KOPT-K1 (cell line): ENCODE data around the gene TRABD2B.

Source experiments
- H3K27ac ChIP-seq: fragments of 200-600 bp; sonication (generic); 2 replicates; pipeline ENCODE4 v1.5.1; 2016; ENCODE audit warnings: antibody characterized with exemption, mild to moderate bottlenecking, low read depth, low read length; ENCODE audit not compliant: poor library complexity, severe bottlenecking
- H3K36me3 ChIP-seq: fragments of 200-600 bp; sonication (generic); 2 replicates; pipeline ENCODE4 v1.5.1; 2017; ENCODE audit warnings: antibody characterized with exemption, mild to moderate bottlenecking, low read length, moderate library complexity; ENCODE audit not compliant: insufficient read depth
- H3K9me3 ChIP-seq: fragments of 200-600 bp; sonication (generic); 2 replicates; pipeline ENCODE4 v1.5.1; 2017; ENCODE audit warnings: antibody characterized with exemption, low read length, mild to moderate bottlenecking; ENCODE audit not compliant: insufficient read depth, poor library complexity, severe bottlenecking

The TRABD2B gene

DNA sequence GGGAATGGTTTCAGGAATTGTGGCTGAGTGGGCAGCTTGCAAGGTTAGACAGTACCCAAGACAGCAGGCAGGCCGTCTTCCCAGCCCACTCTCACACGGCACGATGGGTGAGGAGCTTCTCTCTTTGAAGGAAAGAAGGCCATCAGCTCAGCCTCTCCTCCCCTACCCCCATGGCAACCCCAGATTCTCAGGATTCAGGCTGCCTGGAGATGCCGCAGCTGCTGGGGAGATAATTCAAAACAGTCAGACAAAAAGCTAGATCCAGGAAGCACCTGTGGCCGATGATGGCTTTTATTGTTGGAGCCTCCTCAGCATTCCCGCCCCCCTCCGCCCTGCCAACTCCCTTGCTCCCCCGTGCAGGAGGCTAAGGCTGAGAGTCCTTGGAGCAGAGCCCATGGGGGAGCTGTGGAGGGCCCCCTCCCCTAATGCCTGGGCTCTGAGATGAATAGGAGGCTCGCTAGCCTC, 220.5 kb downstream of the TRABD2B start:
- no peaks in the 10 kb centered on the region for H3K36me3 ChIP-seq
- H3K27ac ChIP-seq = no peak overlapping the region
- no peaks in the 10 kb centered on the region for H3K9me3 ChIP-seq

DNA sequence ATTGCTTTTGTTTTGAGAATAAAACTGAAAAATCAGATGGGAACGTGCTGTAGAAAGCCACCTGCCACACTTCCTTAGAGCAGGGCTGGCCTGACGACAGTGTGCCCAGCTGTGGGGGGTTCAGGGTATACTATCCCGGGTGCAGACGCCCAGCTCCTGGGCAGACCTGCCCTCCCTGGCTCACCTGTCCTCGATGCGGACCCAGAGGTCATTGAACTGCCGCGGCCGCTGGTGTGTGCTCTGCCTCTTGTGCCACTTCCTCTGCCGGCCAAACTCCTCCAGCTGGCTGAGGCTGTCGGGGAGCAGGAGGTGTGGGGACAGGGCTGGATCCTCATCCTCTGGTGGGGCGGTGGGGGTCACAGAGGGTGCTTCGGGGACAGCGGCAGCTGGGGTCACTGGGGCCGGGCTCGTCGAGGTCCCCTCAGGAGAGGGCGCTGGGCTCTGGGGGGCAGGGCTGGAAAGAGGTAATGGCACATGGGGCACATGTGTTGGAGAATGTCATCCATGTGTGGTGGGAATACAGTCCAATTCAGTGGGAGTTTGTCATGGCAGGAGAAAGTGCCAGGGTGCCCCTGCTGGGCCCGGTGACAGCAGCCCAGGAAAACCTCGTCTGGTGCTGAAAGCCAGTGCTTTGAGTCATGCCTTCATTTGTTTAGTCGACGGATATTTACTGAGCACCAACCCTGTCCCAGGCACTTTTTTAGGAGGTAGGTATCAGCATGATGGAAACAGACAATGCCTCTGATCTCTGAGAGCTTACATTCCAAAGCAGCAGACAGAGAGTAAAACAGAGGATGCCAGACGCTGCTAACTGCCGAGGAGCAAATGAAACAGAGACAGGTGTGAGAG, 222.0 kb downstream of the TRABD2B start:
- H3K9me3 ChIP-seq = no peaks in the 10 kb centered on the region
- no peaks in the 10 kb centered on the region for H3K36me3 ChIP-seq

DNA sequence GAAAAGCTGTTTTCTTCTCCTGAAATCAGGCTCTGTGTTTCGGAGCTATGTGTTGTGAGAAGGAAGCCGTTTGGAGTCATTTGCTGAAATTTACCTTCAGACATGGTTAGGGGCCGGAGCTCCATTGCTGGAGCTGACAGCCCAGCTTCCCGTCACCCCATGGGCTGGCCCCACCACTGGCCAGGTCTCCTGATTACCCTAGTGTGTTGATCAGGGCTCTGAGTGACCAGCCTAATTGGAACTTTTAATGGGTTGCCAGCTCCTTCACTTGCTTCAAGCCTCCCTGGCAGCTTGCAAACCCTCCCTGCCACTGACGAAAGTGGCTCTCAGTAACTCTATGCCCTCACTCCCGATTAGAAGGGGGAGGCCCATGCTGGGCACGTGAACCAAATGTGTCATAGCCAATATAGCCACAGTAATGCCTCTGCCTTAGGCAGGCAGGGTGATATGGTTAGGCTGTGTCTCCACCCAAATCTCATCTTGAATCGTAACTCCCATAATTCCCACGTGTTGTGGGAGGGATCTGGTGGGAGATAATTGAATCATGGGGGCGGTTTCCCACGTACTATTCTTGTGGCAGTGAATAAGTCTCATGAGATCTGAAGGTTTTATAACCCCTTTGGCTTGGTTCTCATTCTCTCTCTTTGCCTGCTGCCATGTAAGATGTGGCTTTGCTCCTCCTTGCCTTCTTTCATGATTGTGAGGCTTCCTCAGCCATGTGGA, 224.1 kb downstream of the TRABD2B start:
- no peak overlapping the region for H3K27ac ChIP-seq
- no peaks in the 10 kb centered on the region for H3K36me3 ChIP-seq
- no peaks in the 10 kb centered on the region for H3K9me3 ChIP-seq

More for the DNA sequence above, 222.0 kb downstream of the TRABD2B start:
- H3K27ac ChIP-seq = no peak overlapping the region

DNA sequence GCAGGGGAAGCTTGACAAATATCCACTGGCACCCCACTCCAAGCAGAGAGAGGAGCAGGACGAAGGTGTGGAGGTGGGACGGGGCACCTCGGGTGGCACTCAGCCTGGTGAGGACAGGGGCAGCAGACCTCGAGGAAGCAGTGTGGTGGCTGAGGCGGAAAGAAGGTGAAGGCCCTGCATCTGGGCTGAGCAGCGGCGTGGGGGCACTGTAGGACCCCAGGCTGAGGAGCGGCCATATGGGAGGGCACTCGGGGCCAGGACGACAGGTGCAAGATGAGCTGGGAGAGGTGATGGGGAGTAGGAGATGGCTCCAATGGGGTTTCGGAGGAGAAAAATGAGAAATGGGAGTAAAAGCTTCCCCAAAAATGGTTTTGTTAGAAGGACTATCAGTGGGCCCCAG, 224.9 kb downstream of the TRABD2B start:
- Histone ChIP-seq H3K9me3 (no peaks in the 10 kb centered on the region), H3K27ac (no peak overlapping the region), H3K36me3 (no peaks in the 10 kb centered on the region)

DNA sequence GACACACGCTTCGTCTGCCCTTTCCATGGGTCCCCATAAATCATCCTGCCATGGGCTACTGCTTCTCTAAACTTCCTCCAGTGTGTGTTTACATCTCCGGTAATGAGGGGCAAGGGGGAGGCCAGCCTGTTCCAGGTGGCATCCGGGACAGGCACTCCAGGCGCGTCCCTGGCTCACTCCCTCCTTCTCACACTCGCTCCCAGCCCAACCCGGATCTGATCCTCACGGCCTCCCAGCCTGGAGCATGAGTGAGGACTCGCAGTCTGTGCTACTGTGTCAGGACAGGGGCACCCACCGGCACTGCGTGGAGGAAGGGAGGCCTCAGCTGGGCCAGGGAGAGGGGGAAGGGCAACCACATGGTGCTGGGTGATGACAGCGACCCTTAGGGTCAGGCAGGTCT, 225.4 kb downstream of the TRABD2B start:
- H3K9me3 ChIP-seq = no peaks in the 10 kb centered on the region
- no peaks in the 10 kb centered on the region for H3K36me3 ChIP-seq
- no peak overlapping the region for H3K27ac ChIP-seq

DNA sequence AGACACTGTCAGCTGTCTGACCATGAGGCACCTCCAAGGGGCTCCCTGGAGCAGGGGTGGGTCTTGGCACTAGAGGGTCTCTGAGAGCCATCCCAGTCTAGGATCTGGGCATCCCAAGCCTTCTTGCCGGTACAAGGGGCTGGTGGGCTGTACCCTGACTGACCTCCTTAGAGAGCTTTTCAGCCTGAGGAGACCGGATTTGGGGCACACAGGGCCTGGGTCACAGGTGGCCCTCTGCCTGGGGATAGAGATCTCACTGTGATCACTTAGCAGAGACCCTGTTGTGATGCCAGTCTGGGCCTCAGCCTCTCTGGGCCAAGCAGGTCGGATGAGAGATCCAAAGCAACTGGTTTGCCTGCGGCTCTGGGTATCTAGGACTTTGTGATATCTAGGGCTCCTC, 227.2 kb downstream of the TRABD2B start:
- Histone ChIP-seq H3K9me3 (no peaks in the 10 kb centered on the region), H3K36me3 (no peaks in the 10 kb centered on the region), H3K27ac (no peak overlapping the region)

DNA sequence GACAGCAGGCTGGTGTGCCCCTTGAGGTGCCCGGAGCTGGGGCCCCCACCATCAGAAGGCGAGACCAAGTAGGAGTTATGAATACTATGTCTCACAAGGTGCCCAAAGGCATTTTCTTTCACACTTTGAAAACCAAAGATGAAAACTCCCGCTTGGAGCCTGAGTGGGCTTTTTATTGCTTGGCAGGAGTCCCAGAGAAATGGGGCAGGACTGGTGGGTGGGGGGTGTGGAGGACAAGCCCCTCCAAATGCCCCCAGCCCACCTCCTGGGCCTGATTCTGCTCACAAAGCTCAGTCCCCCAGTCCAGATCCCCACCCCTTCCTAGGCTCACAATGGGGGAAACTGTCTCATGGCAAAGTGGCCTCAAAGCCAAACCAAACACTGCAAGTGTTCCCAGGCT, 227.9 kb downstream of the TRABD2B start:
- Histone ChIP-seq H3K36me3 (no peaks in the 10 kb centered on the region), H3K27ac (no peak overlapping the region), H3K9me3 (no peaks in the 10 kb centered on the region)

DNA sequence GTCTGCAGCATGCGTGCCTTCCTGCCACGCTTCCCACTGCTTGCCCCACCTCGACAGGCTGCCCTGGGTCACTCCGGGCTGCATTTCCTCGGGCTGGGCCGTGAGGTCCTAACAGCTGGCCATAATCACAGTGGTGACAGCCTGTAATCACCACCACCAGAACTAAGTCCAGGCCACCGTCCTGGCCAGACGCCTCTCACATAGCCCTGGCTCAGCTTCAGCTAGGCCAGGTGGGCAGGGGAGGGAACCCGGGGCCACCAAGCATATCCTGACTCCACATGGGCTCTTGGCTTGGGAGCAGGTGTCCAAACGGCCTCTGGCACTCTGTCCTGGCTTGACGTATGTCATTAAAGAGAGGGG, 229.5 kb downstream of the TRABD2B start:
- H3K9me3 ChIP-seq = no peaks in the 10 kb centered on the region
- H3K36me3 ChIP-seq = no peaks in the 10 kb centered on the region
- no peak overlapping the region for H3K27ac ChIP-seq

DNA sequence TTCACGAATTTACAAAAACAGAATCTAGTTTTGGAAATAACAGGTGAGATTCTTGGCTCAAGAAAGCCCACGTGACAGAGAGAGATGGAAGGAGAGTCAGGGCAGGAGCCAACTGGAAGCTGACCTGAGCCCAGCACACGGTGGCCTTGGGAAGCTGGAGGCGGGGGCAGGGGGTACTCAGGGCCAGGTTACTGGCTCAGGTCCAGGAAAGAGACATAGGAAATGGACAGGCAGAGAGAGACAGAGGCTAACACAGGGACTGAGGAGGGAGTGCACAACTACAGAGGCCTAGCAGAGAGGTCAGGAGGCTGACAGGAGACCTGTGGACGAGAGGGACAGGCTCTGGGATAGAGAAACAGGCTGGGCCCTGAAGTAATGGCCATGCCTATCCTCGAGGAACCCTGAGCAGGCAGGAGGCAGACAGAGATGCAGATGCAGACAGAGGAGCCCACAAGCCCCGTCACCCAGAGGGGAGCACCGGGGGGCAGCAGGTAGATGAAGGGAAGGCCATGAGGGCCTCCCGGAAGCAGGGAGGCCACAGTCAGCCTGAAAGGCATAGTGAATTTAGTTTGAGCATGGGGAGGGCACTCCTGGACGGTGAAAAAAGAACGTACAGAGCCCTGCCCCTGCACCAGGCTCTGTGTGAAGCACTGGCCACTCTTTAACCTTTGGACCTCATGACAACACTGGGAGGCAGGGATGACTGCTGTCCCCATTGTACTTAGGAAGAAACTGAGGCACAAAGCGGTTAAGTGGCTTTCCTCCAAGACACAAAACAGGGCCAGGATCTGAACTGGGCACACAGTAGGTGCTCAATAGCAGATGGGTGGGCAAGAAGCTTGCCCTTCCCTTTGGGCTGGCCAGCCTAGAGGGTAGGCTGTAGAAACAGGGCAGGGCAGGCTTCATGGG, 230.1 kb downstream of the TRABD2B start:
- no peaks in the 10 kb centered on the region for H3K9me3 ChIP-seq
- H3K36me3 ChIP-seq = no peaks in the 10 kb centered on the region
- H3K27ac ChIP-seq = no peak overlapping the region

DNA sequence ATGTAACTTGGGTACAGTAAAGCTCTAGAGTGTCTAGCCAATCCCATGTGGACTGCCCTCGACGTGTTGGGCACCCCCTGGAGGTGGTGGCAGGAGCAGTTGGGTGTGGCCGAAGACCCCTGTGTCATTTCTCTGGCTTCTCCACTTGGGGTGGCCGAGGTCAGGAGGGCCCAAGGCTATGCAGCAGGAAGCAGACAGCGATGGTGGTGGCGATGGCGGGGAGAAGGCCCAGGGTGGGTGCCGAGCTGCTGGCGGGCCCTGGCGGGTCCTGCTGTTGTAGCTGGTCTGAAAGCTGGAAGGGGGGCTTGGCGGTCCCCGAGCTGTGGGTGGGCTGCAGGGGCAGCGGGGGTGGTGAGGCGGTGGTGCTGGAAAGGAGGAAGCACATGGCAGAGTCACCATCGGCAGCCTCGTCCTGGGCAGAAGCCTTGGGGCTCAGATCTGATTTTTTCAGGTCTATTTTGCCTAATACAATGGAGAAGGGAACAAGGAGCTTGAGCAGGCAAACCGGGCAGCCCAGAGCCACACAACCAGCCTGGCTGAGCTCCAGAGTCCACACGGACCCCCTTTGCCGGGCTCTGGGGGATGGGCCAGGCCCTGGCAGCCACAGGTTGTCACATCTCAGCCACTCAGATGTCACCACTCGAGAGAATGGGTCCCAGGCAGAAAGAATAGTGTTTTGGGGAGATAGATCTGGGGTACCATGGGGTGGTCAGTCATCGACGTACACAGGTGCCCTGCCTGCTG, 231.3 kb downstream of the TRABD2B start:
- no peak overlapping the region for H3K27ac ChIP-seq
- H3K9me3 ChIP-seq = no peaks in the 10 kb centered on the region
- H3K36me3 ChIP-seq = no peaks in the 10 kb centered on the region

DNA sequence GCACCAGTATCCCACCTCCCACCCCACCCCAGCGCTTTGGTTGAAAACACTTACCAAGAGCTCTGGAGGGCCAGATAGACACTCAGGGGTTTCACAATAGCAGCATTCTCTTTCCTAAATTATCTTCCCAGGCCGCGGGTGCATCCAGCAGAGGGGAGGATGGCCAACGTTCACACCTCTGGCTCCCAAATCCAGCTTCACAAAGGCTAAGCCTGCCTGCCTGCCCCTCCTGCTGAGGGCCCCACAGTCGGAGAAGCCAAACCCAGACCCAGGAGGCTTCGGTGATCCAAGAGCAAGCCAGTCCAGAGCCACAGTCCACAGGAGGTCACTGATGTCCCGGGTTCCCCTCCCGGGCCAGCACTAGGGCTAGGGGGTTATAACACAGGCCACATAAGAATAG, 231.9 kb downstream of the TRABD2B start:
- Histone ChIP-seq H3K36me3 (no peaks in the 10 kb centered on the region), H3K27ac (no peak overlapping the region), H3K9me3 (no peaks in the 10 kb centered on the region)

DNA sequence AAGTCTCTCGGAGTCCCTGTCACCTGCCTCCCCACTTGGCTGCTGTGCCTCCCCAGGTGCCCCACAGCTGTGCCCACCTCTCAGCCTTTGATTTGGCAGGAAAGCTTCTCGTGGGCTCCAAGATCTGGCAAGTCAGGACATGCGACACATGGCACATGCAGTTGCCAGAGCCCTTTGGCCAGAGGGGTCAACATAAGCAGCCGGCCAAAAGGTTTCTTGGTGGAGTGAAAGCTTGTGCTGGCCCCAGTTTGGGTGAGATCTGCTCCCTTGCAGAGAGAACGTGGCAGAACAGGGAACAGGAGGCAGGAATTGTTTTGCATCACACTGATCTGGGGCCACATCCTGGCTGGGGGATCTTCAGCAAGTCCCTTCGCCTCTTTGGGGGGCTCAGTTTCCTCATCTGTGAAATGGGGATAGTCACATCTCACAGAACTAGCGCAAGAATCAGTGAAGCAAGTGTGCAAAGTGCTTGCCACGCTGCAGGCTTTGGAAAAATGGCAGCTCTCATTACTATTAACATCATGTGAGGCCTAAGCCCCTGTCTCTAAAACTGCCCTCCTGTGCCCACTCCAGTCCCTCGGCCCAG, 232.6 kb downstream of the TRABD2B start:
- Histone ChIP-seq H3K27ac (no peak overlapping the region), H3K36me3 (no peaks in the 10 kb centered on the region), H3K9me3 (no peaks in the 10 kb centered on the region)

DNA sequence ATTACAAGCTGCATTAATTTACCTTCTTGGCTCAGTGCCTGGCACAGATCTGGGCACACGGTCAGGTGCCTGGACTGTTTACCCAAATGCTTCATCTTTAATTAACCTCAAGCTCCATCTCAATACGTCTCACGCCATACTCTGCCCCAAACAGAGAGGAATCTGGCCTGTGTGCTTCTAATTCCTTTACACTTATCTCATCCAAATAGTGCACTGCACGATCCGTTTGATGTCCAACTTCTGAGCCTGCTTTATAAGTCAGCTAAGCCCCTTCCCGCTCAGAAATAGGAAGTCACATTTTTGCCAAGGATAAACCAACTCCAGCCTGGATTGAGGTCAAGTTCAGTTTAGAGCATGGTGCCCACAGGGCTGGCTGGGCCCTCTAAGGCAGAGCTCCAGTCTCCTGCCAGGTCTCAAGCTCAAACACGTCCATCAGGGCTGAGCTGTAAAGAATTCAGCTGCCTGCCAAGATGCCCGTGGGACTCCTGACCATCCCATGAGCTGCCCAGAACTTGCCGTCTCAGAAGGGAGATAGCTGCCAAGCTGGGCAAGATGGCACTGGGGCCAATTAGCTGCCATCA, 233.5 kb downstream of the TRABD2B start:
- H3K27ac ChIP-seq = no peak overlapping the region
- no peaks in the 10 kb centered on the region for H3K9me3 ChIP-seq
- H3K36me3 ChIP-seq = no peaks in the 10 kb centered on the region

DNA sequence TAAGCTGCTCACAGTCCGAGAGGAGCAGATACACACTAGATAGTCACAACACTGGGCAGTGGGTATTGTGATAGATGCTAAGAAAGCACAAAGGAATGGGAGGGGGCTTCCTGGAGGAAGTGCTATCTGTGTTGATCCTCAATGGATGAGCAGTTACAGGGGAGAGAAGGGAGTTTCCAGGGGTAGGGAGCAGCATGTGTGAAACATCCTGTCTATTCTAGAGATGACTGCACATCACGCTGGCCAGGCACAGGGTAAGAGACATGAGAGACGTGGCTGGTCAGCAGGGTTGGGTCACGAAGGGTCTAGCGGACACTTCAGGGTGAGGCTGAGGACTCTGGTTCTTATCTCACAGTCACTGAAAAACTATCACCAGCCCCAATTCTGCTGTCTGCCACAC, 235.2 kb downstream of the TRABD2B start:
- no peaks in the 10 kb centered on the region for H3K9me3 ChIP-seq
- no peaks in the 10 kb centered on the region for H3K36me3 ChIP-seq
- no peak overlapping the region for H3K27ac ChIP-seq
